AG20443 (cell line): ENCODE data around the gene PRKAR2A.
"Not testable (repeated sequence)": the region's sequence is repeated elsewhere in the genome, so short reads cannot be mapped to it uniquely, and the experiment has no call there.

Source experiments
- DNase-seq: peaks from one replicate; pipeline ENCODE4 v3.0.0; 2012; ENCODE audit warnings: low spot score, mixed read lengths

PRKAR2A gene

GRCh38 chr3:48725185-48725855 lies 122.4 kb downstream of the PRKAR2A start:
- DNase-seq: not testable (repeated sequence)

GRCh38 chr3:48723725-48724124 lies 123.9 kb downstream of the PRKAR2A start:
- no peak for DNase-seq

GRCh38 chr3:48723293-48723692 lies 124.4 kb downstream of the PRKAR2A start:
- not testable (repeated sequence) for DNase-seq

GRCh38 chr3:48716982-48717746 lies 130.5 kb downstream of the PRKAR2A start, which contains the start of gene IP6K2:
IP6K2 (minus strand) TSS chr3:48717221; CDS start chr3:48695291, 21,930 bp downstream.
- peak; percentile 99 for DNase-seq

GRCh38 chr3:48716508-48716981 lies 131.1 kb downstream of the PRKAR2A start:
- no peak for DNase-seq

GRCh38 chr3:48715174-48715800 lies 132.4 kb downstream of the PRKAR2A start:
- DNase-seq: peak; percentile 48

- no peak for DNase-seq
These were observed 135.9 kb downstream of the PRKAR2A start for GRCh38 chr3:48711727-48712126.

- DNase-seq: no peak
These were observed 138.6 kb downstream of the PRKAR2A start for GRCh38 chr3:48709051-48709461.

GRCh38 chr3:48708481-48708889 lies 139.2 kb downstream of the PRKAR2A start:
- no peak for DNase-seq

GRCh38 chr3:48707157-48707556 lies 140.5 kb downstream of the PRKAR2A start:
- DNase-seq: no peak

- DNase-seq: no peak
These were observed 145.3 kb downstream of the PRKAR2A start for GRCh38 chr3:48702320-48702920.

- DNase-seq: no peak
These were observed 146.8 kb downstream of the PRKAR2A start for GRCh38 chr3:48700731-48701405.

GRCh38 chr3:48698891-48699290 lies 148.8 kb downstream of the PRKAR2A start:
- DNase-seq: no peak

GRCh38 chr3:48697952-48698351 lies 149.7 kb downstream of the PRKAR2A start:
- no peak for DNase-seq

GRCh38 chr3:48696601-48697000 lies 151.1 kb downstream of the PRKAR2A start:
- DNase-seq: no peak
